ENCODE results near the gene MEIOB. TPM values are rescaled to one million over a fixed set of nuclear protein-coding genes. Genes with fewer than 3 reads are reported as not detected.

MEIOB gene
- total and polyA plus RNA-seq, 2 experiments from 2014 or later, result 0.14 TPM; not detected in 1

DNA sequence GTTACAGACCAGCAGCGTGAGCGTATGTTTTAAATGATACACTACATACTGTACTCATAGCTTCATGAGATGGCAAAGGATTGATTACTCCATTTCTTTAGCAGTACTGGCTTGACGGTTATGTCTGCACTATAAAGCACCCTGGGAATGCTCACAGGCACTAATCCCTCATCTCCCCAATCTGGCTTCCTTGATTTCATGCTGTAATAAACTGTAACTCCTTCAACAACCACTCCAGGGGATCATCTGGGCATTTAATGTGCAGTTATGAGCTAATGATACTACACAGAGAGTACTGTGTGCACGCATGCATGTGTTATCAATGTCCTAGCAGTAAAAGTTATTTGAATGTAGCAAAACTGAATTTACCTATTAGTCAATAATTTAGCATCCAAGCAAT is 20.2 kb downstream of the MEIOB start:
- WGBS, 2 experiments (ENCODE audit: low coverage in 1 of 2, low lambda C conversion rate in 2 of 2, missing lambda C conversion rate in 2 of 2), result 53 to 56% methylated on average over 4 of the region's 4 CpGs
- H3F3A ChIP-seq (ENCODE audit: insufficient read depth), result no peaks in the 10 kb centered on the region

DNA sequence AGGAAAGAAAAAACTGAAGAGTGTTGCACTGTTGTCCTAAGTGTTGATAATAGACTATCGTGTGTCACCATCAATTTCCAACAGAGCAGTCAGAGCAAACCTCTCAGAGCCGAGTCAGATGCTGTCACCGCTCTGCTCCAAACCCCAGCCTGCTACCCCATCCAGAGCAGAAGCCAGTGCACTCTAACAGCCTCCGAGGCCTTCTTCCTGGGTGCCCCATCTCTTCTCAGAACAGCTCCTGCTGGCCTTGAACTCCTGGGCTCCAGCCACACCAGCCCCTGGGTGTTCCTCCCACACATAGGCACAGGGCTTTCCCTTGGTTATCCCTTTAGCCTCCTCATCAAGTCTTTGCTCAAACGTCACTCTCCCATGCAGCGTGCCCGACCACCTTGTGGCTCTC is 21.0 kb downstream of the MEIOB start:
- Histone ChIP-seq H3K4me1 (ENCODE audit: insufficient read depth) (no peaks in the 10 kb centered on the region), H4K20me1 (ENCODE audit: insufficient read depth) (no peaks in the 10 kb centered on the region), H3K36me3 (ENCODE audit: low read depth) (no peaks in the 10 kb centered on the region), H3K9me2 (ENCODE audit: insufficient read depth) (no peaks in the 10 kb centered on the region), H3K9me3 (ENCODE audit: low read depth) (no peaks in the 10 kb centered on the region), H3K27ac (no peak overlapping the region), H3F3A (ENCODE audit: insufficient read depth) (no peaks in the 10 kb centered on the region), H3K9ac (no peak overlapping the region), H3K4me3 (no peak overlapping the region), H2AFZ (no peak overlapping the region), H3K79me2 (ENCODE audit: insufficient read depth) (no peaks in the 10 kb centered on the region), H3K27me3 (replicated peaks; ENCODE audit: insufficient read depth) (peaks cover 12% of the 10 kb centered on the region; the same call in 1 of the 2 replicates), H3K4me2 (ENCODE audit: unreplicated experiment) (no peak overlapping the region)
- no peak for DNase-seq
- in situ Hi-C loops (cut with MboI), result no loop called here
- WGBS, 2 experiments (ENCODE audit: low coverage in 1 of 2, low lambda C conversion rate in 2 of 2, missing lambda C conversion rate in 2 of 2), result 60 to 78% methylated on average over 7 of the region's 7 CpGs
- TF ChIP-seq EZH2phosphoT487 (IDR thresholded peaks at IDR 0.05; ENCODE audit: insufficient read depth, low read depth), result no peak
- TF ChIP-seq EZH2 (IDR thresholded peaks at IDR 0.05; ENCODE audit: insufficient read depth, poor library complexity, severe bottlenecking), result no peak

More for the DNA sequence above, 20.2 kb downstream of the MEIOB start:
- no peak overlapping the region for H2AFZ ChIP-seq
- H3K4me2 ChIP-seq (ENCODE audit: unreplicated experiment), result no peak overlapping the region
- H3K9ac ChIP-seq, result no peak overlapping the region
- H3K79me2 ChIP-seq (ENCODE audit: insufficient read depth), result no peaks in the 10 kb centered on the region
- TF ChIP-seq EZH2phosphoT487 (IDR thresholded peaks at IDR 0.05; ENCODE audit: insufficient read depth, low read depth), result no peak
- no peak for TF ChIP-seq EZH2 (IDR thresholded peaks at IDR 0.05; ENCODE audit: insufficient read depth, poor library complexity, severe bottlenecking)
- H3K36me3 ChIP-seq (ENCODE audit: low read depth), result no peaks in the 10 kb centered on the region
- in situ Hi-C loops (cut with MboI), result no loop called here
- H3K9me3 ChIP-seq (ENCODE audit: low read depth), result no peaks in the 10 kb centered on the region
- H4K20me1 ChIP-seq (ENCODE audit: insufficient read depth), result no peaks in the 10 kb centered on the region
- no peak overlapping the region for H3K4me3 ChIP-seq
- no peaks in the 10 kb centered on the region for H3K4me1 ChIP-seq (ENCODE audit: insufficient read depth)
- H3K27me3 ChIP-seq (replicated peaks; ENCODE audit: insufficient read depth), result peaks cover 12% of the 10 kb centered on the region; the same call in 1 of the 2 replicates
- no peak for DNase-seq
- H3K27ac ChIP-seq, result no peak overlapping the region
- H3K9me2 ChIP-seq (ENCODE audit: insufficient read depth), result no peaks in the 10 kb centered on the region

DNA sequence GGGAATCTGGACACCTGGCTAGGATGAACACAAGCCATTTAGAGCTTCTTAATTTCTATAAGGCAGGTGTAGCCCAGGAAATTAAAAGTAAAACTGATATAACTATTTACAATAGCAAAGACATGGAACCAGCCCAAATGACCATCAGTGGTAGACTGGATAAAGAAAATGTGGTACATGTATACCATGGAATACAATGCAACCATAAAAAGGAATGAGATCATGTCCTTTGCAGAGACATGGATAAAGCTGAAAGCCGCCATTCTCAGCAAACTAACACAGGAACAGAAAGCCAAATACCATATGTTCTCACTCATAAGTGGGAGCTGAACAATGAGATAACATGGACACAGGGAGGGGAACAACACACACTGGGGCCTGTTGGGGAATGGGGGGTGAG is 25.5 kb downstream of the MEIOB start:
- Histone ChIP-seq H3K36me3 (ENCODE audit: low read depth) (no peaks in the 10 kb centered on the region), H3K79me2 (ENCODE audit: insufficient read depth) (no peaks in the 10 kb centered on the region), H3K9me3 (ENCODE audit: low read depth) (no peaks in the 10 kb centered on the region), H3K4me3 (no peak overlapping the region), H4K20me1 (ENCODE audit: insufficient read depth) (no peaks in the 10 kb centered on the region), H3K9ac (no peak overlapping the region), H3K27me3 (replicated peaks; ENCODE audit: insufficient read depth) (peaks cover under 1% of the 10 kb centered on the region; the same call in 1 of the 2 replicates), H3F3A (ENCODE audit: insufficient read depth) (no peaks in the 10 kb centered on the region), H2AFZ (no peak overlapping the region), H3K4me1 (ENCODE audit: insufficient read depth) (no peaks in the 10 kb centered on the region), H3K9me2 (ENCODE audit: insufficient read depth) (no peaks in the 10 kb centered on the region), H3K4me2 (ENCODE audit: unreplicated experiment) (no peak overlapping the region), H3K27ac (no peak overlapping the region)
- no peak for DNase-seq
- TF ChIP-seq EZH2 (IDR thresholded peaks at IDR 0.05; ENCODE audit: insufficient read depth, poor library complexity, severe bottlenecking) (no peak), EZH2phosphoT487 (IDR thresholded peaks at IDR 0.05; ENCODE audit: insufficient read depth, low read depth) (no peak)
- 0 to 11% methylated on average over 1 of the region's 1 CpG for WGBS, 2 experiments (ENCODE audit: low coverage in 1 of 2, low lambda C conversion rate in 2 of 2, missing lambda C conversion rate in 2 of 2)
- in situ Hi-C loops (cut with MboI), result no loop called here

DNA sequence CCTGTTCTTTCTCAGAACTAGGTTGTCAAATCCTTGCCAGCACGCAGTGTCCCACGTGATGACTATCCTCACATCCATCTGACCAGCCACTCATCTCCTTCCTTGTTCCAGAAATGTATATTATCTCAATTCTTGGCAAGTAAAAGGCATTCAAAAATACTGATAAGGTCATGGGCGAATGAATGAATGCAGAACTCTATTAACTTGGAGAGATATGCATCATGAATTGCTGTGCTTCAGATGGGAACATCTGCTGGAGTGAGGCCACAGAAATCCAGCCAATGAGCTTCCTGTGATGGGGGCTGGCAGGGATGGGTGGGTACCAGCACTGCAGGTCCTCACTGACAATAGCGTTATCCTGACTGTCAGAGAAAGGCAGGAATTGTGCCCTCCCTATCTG is 26.0 kb downstream of the MEIOB start:
- H3K4me1 ChIP-seq (ENCODE audit: insufficient read depth), result no peaks in the 10 kb centered on the region
- H3K9ac ChIP-seq, result no peak overlapping the region
- no peaks in the 10 kb centered on the region for H3K9me3 ChIP-seq (ENCODE audit: low read depth)
- no peak for DNase-seq
- in situ Hi-C loops (cut with MboI), result no loop called here
- H3K79me2 ChIP-seq (ENCODE audit: insufficient read depth), result no peaks in the 10 kb centered on the region
- no peak overlapping the region for H3K4me2 ChIP-seq (ENCODE audit: unreplicated experiment)
- TF ChIP-seq EZH2 (IDR thresholded peaks at IDR 0.05; ENCODE audit: insufficient read depth, poor library complexity, severe bottlenecking) (no peak), EZH2phosphoT487 (IDR thresholded peaks at IDR 0.05; ENCODE audit: insufficient read depth, low read depth) (no peak)
- H2AFZ ChIP-seq, result no peak overlapping the region
- no peaks in the 10 kb centered on the region for H3K9me2 ChIP-seq (ENCODE audit: insufficient read depth)
- no peaks in the 10 kb centered on the region for H3F3A ChIP-seq (ENCODE audit: insufficient read depth)
- no peak overlapping the region for H3K27ac ChIP-seq
- 29 to 30% methylated on average over 4 of the region's 4 CpGs for whole genome bisulfite sequencing, 2 experiments (ENCODE audit: low coverage in 1 of 2, low lambda C conversion rate in 2 of 2, missing lambda C conversion rate in 2 of 2)
- H3K4me3 ChIP-seq, result no peak overlapping the region
- H3K27me3 ChIP-seq (replicated peaks; ENCODE audit: insufficient read depth), result no peaks in the 10 kb centered on the region; the same call in 1 of the 2 replicates
- H3K36me3 ChIP-seq (ENCODE audit: low read depth), result no peaks in the 10 kb centered on the region
- no peaks in the 10 kb centered on the region for H4K20me1 ChIP-seq (ENCODE audit: insufficient read depth)

DNA sequence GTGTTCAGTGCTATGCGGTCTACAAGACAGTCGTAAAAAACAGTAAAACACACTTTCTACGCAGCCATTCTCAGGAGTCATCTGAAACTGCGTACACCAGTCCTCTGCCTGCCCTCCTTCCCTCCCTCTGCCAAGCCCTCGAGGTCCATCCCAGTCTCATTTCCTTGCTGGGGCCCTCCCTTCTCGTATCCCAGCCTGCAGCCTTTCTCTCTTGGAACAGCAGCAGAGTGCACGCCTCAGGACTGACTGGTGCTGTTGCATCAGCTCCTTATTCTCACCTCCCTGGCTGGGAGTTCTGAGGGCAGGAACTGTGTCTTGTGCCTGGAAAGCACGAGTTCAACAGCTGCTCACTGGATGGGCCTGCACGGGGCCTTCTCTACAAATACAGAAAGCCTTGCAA is 32.4 kb downstream of the MEIOB start:
- H3K9me2 ChIP-seq (ENCODE audit: insufficient read depth), result no peaks in the 10 kb centered on the region
- WGBS, 2 experiments (ENCODE audit: low coverage in 1 of 2, low lambda C conversion rate in 2 of 2, missing lambda C conversion rate in 2 of 2), result 67 to 69% methylated on average over 9 of the region's 9 CpGs
- peak; percentile 54 for DNase-seq
- no peak overlapping the region for H3K4me3 ChIP-seq
- no peaks in the 10 kb centered on the region for H3K27me3 ChIP-seq (replicated peaks; ENCODE audit: insufficient read depth)
- no peaks in the 10 kb centered on the region for H3F3A ChIP-seq (ENCODE audit: insufficient read depth)
- TF ChIP-seq EZH2 (IDR thresholded peaks at IDR 0.05; ENCODE audit: insufficient read depth, poor library complexity, severe bottlenecking), result no peak
- no peak for TF ChIP-seq EZH2phosphoT487 (IDR thresholded peaks at IDR 0.05; ENCODE audit: insufficient read depth, low read depth)
- in situ Hi-C loops (cut with MboI), result no loop called here
- no peaks in the 10 kb centered on the region for H3K79me2 ChIP-seq (ENCODE audit: insufficient read depth)
- H2AFZ ChIP-seq, result no peak overlapping the region
- H3K27ac ChIP-seq, result no peak overlapping the region
- no peaks in the 10 kb centered on the region for H3K4me1 ChIP-seq (ENCODE audit: insufficient read depth)
- H3K4me2 ChIP-seq (ENCODE audit: unreplicated experiment), result no peak overlapping the region
- no peak overlapping the region for H3K9ac ChIP-seq
- no peaks in the 10 kb centered on the region for H4K20me1 ChIP-seq (ENCODE audit: insufficient read depth)
- H3K36me3 ChIP-seq (ENCODE audit: low read depth), result no peaks in the 10 kb centered on the region
- H3K9me3 ChIP-seq (ENCODE audit: low read depth), result no peaks in the 10 kb centered on the region
